ENCODE measurements around the gene SRSF1. TPM values are rescaled to one million over a fixed set of nuclear protein-coding genes. Genes with fewer than 3 reads are reported as not detected.

SRSF1 gene
- total and polyA plus RNA-seq, 8 donors: 137 to 393 (median 340) TPM

GRCh38 chr17:58006560-58006923, 504 bp downstream of the SRSF1 start:
- peaks cover 17 to 53% of the 10 kb centered on the region in 2 donors for H3K4me1 ChIP-seq
- TF ChIP-seq CTCF (IDR thresholded peaks at IDR 0.05): no peak
- intact Hi-C loops (cut with DNase I): loop anchor here in 1 of 2 donors (10.0 kb wide), 1 partner anchor 78 kb away; the partner anchor contains the start of gene DYNLL2
- H3K36me3 ChIP-seq: peaks cover 8 to 43% of the 10 kb centered on the region in 2 donors
- H3K27ac ChIP-seq: peak overlapping the region; percentile 95 to 97
- DNase-seq: peak; percentile 78 to 86 (median 82)
- no peaks in the 10 kb centered on the region for H3K27me3 ChIP-seq
- ATAC-seq: peak; percentile 82
- H3K9me3 ChIP-seq: no peaks in the 10 kb centered on the region
- H3K4me3 ChIP-seq: peak overlapping the region; percentile 95 to 97

GRCh38 chr17:58005728-58006559, 1.1 kb downstream of the SRSF1 start:
- peak overlapping the region; percentile 95 to 97 for H3K4me3 ChIP-seq
- no peak for ATAC-seq
- no peaks in the 10 kb centered on the region for H3K9me3 ChIP-seq
- H3K36me3 ChIP-seq: peaks cover 8 to 49% of the 10 kb centered on the region in 2 donors
- H3K4me1 ChIP-seq: peaks cover 17 to 53% of the 10 kb centered on the region in 2 donors
- no peak for DNase-seq
- intact Hi-C loops (cut with DNase I): loop anchor here in 1 of 2 donors (10.0 kb wide), 1 partner anchor 79 kb away; the partner anchor contains the start of gene DYNLL2
- no peak for TF ChIP-seq CTCF (IDR thresholded peaks at IDR 0.05)
- no peaks in the 10 kb centered on the region for H3K27me3 ChIP-seq
- peak overlapping the region; percentile 95 to 97 for H3K27ac ChIP-seq

GRCh38 chr17:58005031-58005727, 1.9 kb downstream of the SRSF1 start:
- Histone ChIP-seq H3K9me3 (no peaks in the 10 kb centered on the region), H3K4me3 (peak overlapping the region; percentile 95 to 97), H3K27me3 (no peaks in the 10 kb centered on the region), H3K27ac (no peak overlapping the region), H3K36me3 (peaks cover 8 to 57% of the 10 kb centered on the region in 2 donors), H3K4me1 (peaks cover 17 to 57% of the 10 kb centered on the region in 2 donors)
- no peak for DNase-seq
- intact Hi-C loops (cut with DNase I): loop anchor here in 1 of 2 donors (10.0 kb wide), 1 partner anchor 80 kb away; the partner anchor contains the start of gene DYNLL2
- ATAC-seq: no peak
- no peak for TF ChIP-seq CTCF (IDR thresholded peaks at IDR 0.05)

GRCh38 chr17:58004060-58004459, 3.0 kb downstream of the SRSF1 start:
- intact Hi-C loops (cut with DNase I): loop anchor here in 1 of 2 donors (10.0 kb wide), 1 partner anchor 81 kb away; the partner anchor contains the start of gene DYNLL2
- no peak for TF ChIP-seq CTCF (IDR thresholded peaks at IDR 0.05)
- DNase-seq: no peak
- no peak overlapping the region for H3K27ac ChIP-seq
- no peaks in the 10 kb centered on the region for H3K9me3 ChIP-seq
- H3K4me3 ChIP-seq: peak overlapping the region in 1 of 2 donors; percentile 95
- H3K36me3 ChIP-seq: peaks cover 8 to 68% of the 10 kb centered on the region in 2 donors
- H3K27me3 ChIP-seq: no peaks in the 10 kb centered on the region
- H3K4me1 ChIP-seq: peaks cover 17 to 57% of the 10 kb centered on the region in 2 donors
- no peak for ATAC-seq
